WTC11 (cell line): ENCODE measurements around the gene WARS2. TPM values are rescaled to one million over a fixed set of nuclear protein-coding genes. Genes with fewer than 3 reads are reported as not detected.

Experiments used
- ATAC-seq: fragments of 200-7000 bp; cut with Tn5 transposase; 2 replicates; pipeline ENCODE4 v1.10.0; 2021; ENCODE audit warnings: mild to moderate bottlenecking, moderate library complexity
- CTCF ChIA-PET: fragments of 300-600 bp; sonication (Branson Sonifier 250); formaldehyde crosslinking; loops from one replicate; lab custom pipeline; 2021; ENCODE audit warnings: antibody characterized with exemption; lab: Charles Lee
- POLR2A ChIA-PET: fragments of 350-600 bp; sonication (Branson Sonifier 250); formaldehyde crosslinking; loops from one replicate; lab custom pipeline; 2021; ENCODE audit warnings: antibody characterized with exemption; lab: Charles Lee
- DNase-seq: peaks from one replicate; pipeline ENCODE4 v3.0.0; 2021; ENCODE audit warnings: low spot score
- H3K27ac Mint-ChIP-seq: 2 replicates; pipeline ENCODE4 v1.8.0; 2021; ENCODE audit warnings: mixed read lengths
- H3K27me3 Mint-ChIP-seq: 2 replicates; pipeline ENCODE4 v1.8.0; 2021; ENCODE audit warnings: low read depth, mild to moderate bottlenecking, moderate library complexity, mixed read lengths
- H3K36me3 Mint-ChIP-seq: 2 replicates; pipeline ENCODE4 v1.8.0; 2021; ENCODE audit warnings: mixed read lengths
- H3K4me1 Mint-ChIP-seq: 2 replicates; pipeline ENCODE4 v1.8.0; 2022; ENCODE audit warnings: mixed read lengths
- H3K4me3 Mint-ChIP-seq: 2 replicates; pipeline ENCODE4 v1.8.0; 2021; ENCODE audit warnings: mild to moderate bottlenecking, moderate library complexity, mixed read lengths
- H3K9me3 Mint-ChIP-seq: 2 replicates; pipeline ENCODE4 v1.8.0; 2021; ENCODE audit warnings: mixed read lengths
- ATF1 ChIP-seq: sonication (generic); formaldehyde crosslinking; IDR thresholded peaks from 2 replicates; pipeline ENCODE4 v1.8.1; 2023; ENCODE audit warnings: mild to moderate bottlenecking, moderate library complexity, missing genetic modification reagents
- ATF6 ChIP-seq: sonication (generic); formaldehyde crosslinking; IDR thresholded peaks from 2 replicates; pipeline ENCODE4 v1.8.1; 2023; ENCODE audit warnings: mild to moderate bottlenecking, missing genetic modification reagents
- CBFB ChIP-seq: sonication (generic); formaldehyde crosslinking; IDR thresholded peaks from 2 replicates; pipeline ENCODE4 v1.8.1; 2022; ENCODE audit warnings: mild to moderate bottlenecking, low read depth, missing genetic modification reagents
- CREB1 ChIP-seq: sonication (generic); formaldehyde crosslinking; IDR thresholded peaks from 2 replicates; pipeline ENCODE4 v1.8.0; 2023; ENCODE audit warnings: mild to moderate bottlenecking, missing genetic modification reagents
- IRF1 ChIP-seq: sonication (generic); formaldehyde crosslinking; IDR thresholded peaks from 2 replicates; pipeline ENCODE4 v1.8.0; 2023; ENCODE audit warnings: missing genetic modification reagents
- NFATC4 ChIP-seq: fragments of 250-450 bp; sonication (Bioruptor Pico); IDR thresholded peaks from 2 replicates; pipeline ENCODE4 v1.9.0; 2021; ENCODE audit warnings: mild to moderate bottlenecking
- NFE2L1 ChIP-seq: sonication (generic); formaldehyde crosslinking; IDR thresholded peaks from 2 replicates; pipeline ENCODE4 v1.8.1; 2023; ENCODE audit warnings: missing genetic modification reagents
- PRDM15 ChIP-seq: sonication (generic); formaldehyde crosslinking; IDR thresholded peaks from 2 replicates; pipeline ENCODE4 v1.8.0; 2022; ENCODE audit warnings: missing genetic modification reagents
- STAT6 ChIP-seq: sonication (generic); formaldehyde crosslinking; conservative IDR thresholded peaks from 2 replicates; pipeline ENCODE4 v1.8.1; 2023; ENCODE audit warnings: mild to moderate bottlenecking, low read depth, missing genetic modification reagents, moderate library complexity
- USF1 ChIP-seq: sonication (generic); formaldehyde crosslinking; IDR thresholded peaks from 2 replicates; pipeline ENCODE4 v1.8.0; 2022; ENCODE audit warnings: mild to moderate bottlenecking, missing genetic modification reagents
- ZNF281 ChIP-seq: sonication (generic); formaldehyde crosslinking; IDR thresholded peaks from 2 replicates; pipeline ENCODE4 v1.8.0; 2023; ENCODE audit warnings: mild to moderate bottlenecking, missing genetic modification reagents
- ZNF416 ChIP-seq: fragments of 250-450 bp; sonication (Bioruptor Pico); IDR thresholded peaks from 2 replicates; pipeline ENCODE4 v1.9.0; 2021; ENCODE audit warnings: mild to moderate bottlenecking, inconsistent platforms
- ZNF671 ChIP-seq: fragments of 250-450 bp; sonication (Bioruptor Pico); IDR thresholded peaks from 2 replicates; pipeline ENCODE4 v1.8.0; 2021; ENCODE audit warnings: mild to moderate bottlenecking
- total RNA-seq: library from RNA; stranded (reverse); gene quantifications from 3 replicates; pipeline ENCODE4 v1.2.3, GENCODE V29; 2021
- TF ChIP-seq, protein P1 (sequence below): sonication (generic); formaldehyde crosslinking; IDR thresholded peaks from 2 replicates; pipeline ENCODE4 v1.8.0; 2023; ENCODE audit warnings: missing genetic modification reagents, mild to moderate bottlenecking, borderline replicate concordance
- TF ChIP-seq, protein P2 (sequence below): fragments of 200-600 bp; IDR thresholded peaks from 2 replicates; pipeline ENCODE4 v1.8.0; 2022; ENCODE audit warnings: antibody characterized with exemption
- TF ChIP-seq, protein P3 (sequence below): sonication (generic); formaldehyde crosslinking; conservative IDR thresholded peaks from 2 replicates; pipeline ENCODE4 v1.8.1; 2022; ENCODE audit warnings: mild to moderate bottlenecking, missing genetic modification reagents

The WARS2 gene
- total RNA-seq, 1 experiment from 2014 or later = 9.3 TPM

DNA sequence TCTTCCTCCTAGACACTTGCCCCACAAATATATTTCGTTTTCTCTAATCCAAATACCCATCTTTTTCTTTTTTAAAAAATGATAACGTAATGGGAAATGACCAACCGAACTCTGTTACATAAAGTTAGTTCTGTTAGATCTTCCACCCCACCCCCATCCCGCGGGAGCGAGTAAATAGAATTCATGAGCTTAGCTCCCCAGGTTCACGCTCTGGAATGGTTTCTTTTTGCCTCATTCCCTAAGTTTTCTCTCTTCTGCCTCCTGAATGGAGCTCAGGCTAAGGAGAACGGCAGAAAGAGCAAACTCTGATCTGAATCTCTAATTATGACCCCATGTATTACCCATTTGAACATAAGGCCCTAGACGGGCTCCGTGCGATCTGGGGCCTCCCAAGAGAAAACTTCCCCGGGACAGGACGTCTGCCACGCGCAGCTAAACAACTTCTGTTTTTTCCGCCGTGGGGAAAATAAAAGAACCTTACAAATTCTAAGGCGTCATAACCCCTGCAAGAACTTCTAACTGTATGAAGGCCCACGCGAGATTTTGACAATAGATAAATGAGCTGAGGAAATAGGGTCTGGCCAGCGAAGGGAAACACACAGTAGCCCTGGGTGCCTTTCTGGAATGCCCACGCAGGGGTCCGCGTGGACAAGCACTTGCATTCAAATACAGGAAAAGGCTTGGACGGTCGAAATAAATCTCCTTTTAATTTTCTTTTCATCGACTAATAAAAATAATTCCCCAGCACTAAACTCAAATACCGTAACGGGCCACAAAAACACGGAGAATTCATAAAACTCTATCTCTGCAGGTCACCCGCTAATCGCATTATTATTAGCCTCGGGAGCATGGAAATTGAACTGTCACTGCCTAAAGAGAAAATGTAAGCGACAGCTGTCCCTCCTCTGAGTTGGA lies 154.6 kb downstream of the WARS2 start:
- H3K9me3 Mint-ChIP-seq = no peaks in the 10 kb centered on the region
- no peak overlapping the region for H3K27ac Mint-ChIP-seq
- DNase-seq (no peak), ATAC-seq (no peak)
- H3K27me3 Mint-ChIP-seq = peaks cover 100% of the 10 kb centered on the region
- ChIA-PET CTCF (interaction anchor here (0.5 to 3.5 kb wide), 4 partner anchors 20 to 1402 kb away, joined by 3 to 36 read pairs (median 4); no protein-coding TSS in a partner anchor), POLR2A (no interaction called here)
- peak overlapping the region; percentile 73 for H3K4me3 Mint-ChIP-seq
- peaks cover 73% of the 10 kb centered on the region for H3K4me1 Mint-ChIP-seq
- H3K36me3 Mint-ChIP-seq = no peaks in the 10 kb centered on the region; the same call in 1 of the 2 replicates
- TF ChIP-seq, protein P1, sequence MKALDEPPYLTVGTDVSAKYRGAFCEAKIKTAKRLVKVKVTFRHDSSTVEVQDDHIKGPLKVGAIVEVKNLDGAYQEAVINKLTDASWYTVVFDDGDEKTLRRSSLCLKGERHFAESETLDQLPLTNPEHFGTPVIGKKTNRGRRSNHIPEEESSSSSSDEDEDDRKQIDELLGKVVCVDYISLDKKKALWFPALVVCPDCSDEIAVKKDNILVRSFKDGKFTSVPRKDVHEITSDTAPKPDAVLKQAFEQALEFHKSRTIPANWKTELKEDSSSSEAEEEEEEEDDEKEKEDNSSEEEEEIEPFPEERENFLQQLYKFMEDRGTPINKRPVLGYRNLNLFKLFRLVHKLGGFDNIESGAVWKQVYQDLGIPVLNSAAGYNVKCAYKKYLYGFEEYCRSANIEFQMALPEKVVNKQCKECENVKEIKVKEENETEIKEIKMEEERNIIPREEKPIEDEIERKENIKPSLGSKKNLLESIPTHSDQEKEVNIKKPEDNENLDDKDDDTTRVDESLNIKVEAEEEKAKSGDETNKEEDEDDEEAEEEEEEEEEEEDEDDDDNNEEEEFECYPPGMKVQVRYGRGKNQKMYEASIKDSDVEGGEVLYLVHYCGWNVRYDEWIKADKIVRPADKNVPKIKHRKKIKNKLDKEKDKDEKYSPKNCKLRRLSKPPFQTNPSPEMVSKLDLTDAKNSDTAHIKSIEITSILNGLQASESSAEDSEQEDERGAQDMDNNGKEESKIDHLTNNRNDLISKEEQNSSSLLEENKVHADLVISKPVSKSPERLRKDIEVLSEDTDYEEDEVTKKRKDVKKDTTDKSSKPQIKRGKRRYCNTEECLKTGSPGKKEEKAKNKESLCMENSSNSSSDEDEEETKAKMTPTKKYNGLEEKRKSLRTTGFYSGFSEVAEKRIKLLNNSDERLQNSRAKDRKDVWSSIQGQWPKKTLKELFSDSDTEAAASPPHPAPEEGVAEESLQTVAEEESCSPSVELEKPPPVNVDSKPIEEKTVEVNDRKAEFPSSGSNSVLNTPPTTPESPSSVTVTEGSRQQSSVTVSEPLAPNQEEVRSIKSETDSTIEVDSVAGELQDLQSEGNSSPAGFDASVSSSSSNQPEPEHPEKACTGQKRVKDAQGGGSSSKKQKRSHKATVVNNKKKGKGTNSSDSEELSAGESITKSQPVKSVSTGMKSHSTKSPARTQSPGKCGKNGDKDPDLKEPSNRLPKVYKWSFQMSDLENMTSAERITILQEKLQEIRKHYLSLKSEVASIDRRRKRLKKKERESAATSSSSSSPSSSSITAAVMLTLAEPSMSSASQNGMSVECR (CRISPR knock-in tag) = no peak
- TF ChIP-seq ZNF671 (CRISPR knock-in tag) (no peak), IRF1 (CRISPR knock-in tag) (no peak), ATF6 (CRISPR knock-in tag) (no peak), CBFB (CRISPR knock-in tag) (no peak), ATF1 (CRISPR knock-in tag) (no peak), CREB1 (no peak), NFATC4 (no peak), STAT6 (CRISPR knock-in tag) (no peak), ZNF281 (CRISPR knock-in tag) (no peak), PRDM15 (CRISPR knock-in tag) (no peak), USF1 (CRISPR knock-in tag) (no peak), NFE2L1 (CRISPR knock-in tag) (no peak), ZNF416 (CRISPR knock-in tag) (no peak)
- TF ChIP-seq, protein P2, sequence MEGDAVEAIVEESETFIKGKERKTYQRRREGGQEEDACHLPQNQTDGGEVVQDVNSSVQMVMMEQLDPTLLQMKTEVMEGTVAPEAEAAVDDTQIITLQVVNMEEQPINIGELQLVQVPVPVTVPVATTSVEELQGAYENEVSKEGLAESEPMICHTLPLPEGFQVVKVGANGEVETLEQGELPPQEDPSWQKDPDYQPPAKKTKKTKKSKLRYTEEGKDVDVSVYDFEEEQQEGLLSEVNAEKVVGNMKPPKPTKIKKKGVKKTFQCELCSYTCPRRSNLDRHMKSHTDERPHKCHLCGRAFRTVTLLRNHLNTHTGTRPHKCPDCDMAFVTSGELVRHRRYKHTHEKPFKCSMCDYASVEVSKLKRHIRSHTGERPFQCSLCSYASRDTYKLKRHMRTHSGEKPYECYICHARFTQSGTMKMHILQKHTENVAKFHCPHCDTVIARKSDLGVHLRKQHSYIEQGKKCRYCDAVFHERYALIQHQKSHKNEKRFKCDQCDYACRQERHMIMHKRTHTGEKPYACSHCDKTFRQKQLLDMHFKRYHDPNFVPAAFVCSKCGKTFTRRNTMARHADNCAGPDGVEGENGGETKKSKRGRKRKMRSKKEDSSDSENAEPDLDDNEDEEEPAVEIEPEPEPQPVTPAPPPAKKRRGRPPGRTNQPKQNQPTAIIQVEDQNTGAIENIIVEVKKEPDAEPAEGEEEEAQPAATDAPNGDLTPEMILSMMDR = no peak
- TF ChIP-seq, protein P3, sequence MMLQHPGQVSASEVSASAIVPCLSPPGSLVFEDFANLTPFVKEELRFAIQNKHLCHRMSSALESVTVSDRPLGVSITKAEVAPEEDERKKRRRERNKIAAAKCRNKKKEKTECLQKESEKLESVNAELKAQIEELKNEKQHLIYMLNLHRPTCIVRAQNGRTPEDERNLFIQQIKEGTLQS = no peak
